Kidney (tissue), 14 donors: ENCODE measurements around the gene FAM186B. TPM values are rescaled to one million over a fixed set of nuclear protein-coding genes. Genes with fewer than 3 reads are reported as not detected.
A peak's percentile ranks its signal among the peaks of the same experiment; 100 is the strongest.

Source experiments
- DNase-seq, 5 donors: peaks; one replicate each; pipeline ENCODE4 v3.0.0-alpha.2; 2013 to 2020
- FAIRE-seq: peaks from 2 replicates; lab custom pipeline; 2012; peaks lifted over from hg19 to GRCh38; lab: Jason Lieb, UNC
- H3K27ac ChIP-seq, 2 donors: one replicate each; pipeline ENCODE4 v1.7.0; 2013; ENCODE audit warnings: low read depth in 2 of 2, low read length in 2 of 2, inconsistent platforms in 1 of 2
- H3K27me3 ChIP-seq: one replicate; pipeline ENCODE4 v1.7.1; 2013; ENCODE audit warnings: low read length, inconsistent platforms; ENCODE audit not compliant: control insufficient read depth, insufficient read depth
- H3K36me3 ChIP-seq, 3 donors: one replicate each; pipeline versions ENCODE4 v1.7.0 to v1.7.1; 2013; ENCODE audit warnings: low read length in 3 of 3, control low read depth in 1 of 3, inconsistent platforms in 1 of 3; ENCODE audit not compliant: insufficient read depth in 3 of 3, control insufficient read depth in 2 of 3
- H3K4me1 ChIP-seq, 3 donors: one replicate each; pipeline versions ENCODE4 v1.7.0 to v1.7.1; 2013; ENCODE audit warnings: low read length in 3 of 3, inconsistent platforms in 1 of 3, low read depth in 1 of 3; ENCODE audit not compliant: control insufficient read depth in 2 of 3, insufficient read depth in 2 of 3
- H3K4me3 ChIP-seq, 3 donors: one replicate each; pipeline versions ENCODE4 v1.7.0 to v1.8.1; 2013; ENCODE audit warnings: low read length in 3 of 3, control low read depth in 1 of 3, inconsistent platforms in 1 of 3
- H3K9ac ChIP-seq, 3 donors: one replicate each; pipeline versions ENCODE4 v1.7.0 to v1.7.1; 2013; ENCODE audit warnings: low read length in 3 of 3, control low read depth in 1 of 3, inconsistent platforms in 1 of 3
- H3K9me3 ChIP-seq, 3 donors: one replicate each; pipeline versions ENCODE4 v1.7.0 to v1.7.1; 2013; ENCODE audit warnings: low read length in 3 of 3, control low read depth in 1 of 3, inconsistent platforms in 1 of 3; ENCODE audit not compliant: control insufficient read depth in 2 of 3, insufficient read depth in 1 of 3
- CTCF ChIP-seq: IDR thresholded peaks from 3 replicates; pipeline ENCODE4 v1.5.1; 2012; ENCODE audit warnings: mild to moderate bottlenecking, moderate library complexity, borderline replicate concordance; ENCODE audit not compliant: insufficient read depth; ENCODE audit errors: extremely low read depth
- intact Hi-C: fragments of 100-400 bp; cut with DNase I; formaldehyde crosslinking; loops from one replicate; pipeline ENCODE4 v1.11.1; 2022
- polyA plus RNA-seq: library from polyadenylated mRNA; stranded (reverse); fragments of 350-450 nt; fragmentation: Illumina TruSeq; extraction: RNeasy Lipid Tissue Mini Kit (QIAGEN cat#74804); gene quantifications from one replicate; pipeline ENCODE4 v1.2.3, GENCODE V29; 2014; ENCODE audit warnings: low read depth, low replicate concordance; ENCODE audit not compliant: insufficient read depth
- total RNA-seq: library from RNA; stranded (reverse); fragmentation: NEBNext Ultra II Directional; extraction: Animal tissue kit (Norgen Biotek cat#: 25700); gene quantifications from one replicate; pipeline ENCODE4 v1.2.1, GENCODE V29; 2021
- donor health status: control.
- donor health status: control.
- donor health status: control.
- donor health status: control.
- donor health status: control.
- donor health status: DM: yes; HTN: yes; CAD: no.
- donor health status: Normal renal cell carcinoma (clear cell type).

The FAM186B gene
- total and polyA plus RNA-seq, 2 donors from 2014 or later, result 0.34 to 0.85 TPM

- DNase-seq (peak in 1 of 5 donors; percentile 65), FAIRE-seq (no peak)
- no peak overlapping the region for H3K9ac ChIP-seq
- H3K27me3 ChIP-seq, result no peaks in the 10 kb centered on the region
- intact Hi-C loops, result no loop called here
- TF ChIP-seq CTCF, result no peak
- no peak overlapping the region for H3K27ac ChIP-seq
- no peak overlapping the region for H3K4me3 ChIP-seq
- no peaks in the 10 kb centered on the region for H3K9me3 ChIP-seq
- H3K4me1 ChIP-seq, result peaks cover 0 to 5% (median 4%) of the 10 kb centered on the region in 3 donors
- H3K36me3 ChIP-seq, result peaks cover 2 to 4% (median 3%) of the 10 kb centered on the region in 3 donors
Measured at GRCh38 chr12:49632401-49632800, 27.0 kb upstream of the FAM186B start.

DNA sequence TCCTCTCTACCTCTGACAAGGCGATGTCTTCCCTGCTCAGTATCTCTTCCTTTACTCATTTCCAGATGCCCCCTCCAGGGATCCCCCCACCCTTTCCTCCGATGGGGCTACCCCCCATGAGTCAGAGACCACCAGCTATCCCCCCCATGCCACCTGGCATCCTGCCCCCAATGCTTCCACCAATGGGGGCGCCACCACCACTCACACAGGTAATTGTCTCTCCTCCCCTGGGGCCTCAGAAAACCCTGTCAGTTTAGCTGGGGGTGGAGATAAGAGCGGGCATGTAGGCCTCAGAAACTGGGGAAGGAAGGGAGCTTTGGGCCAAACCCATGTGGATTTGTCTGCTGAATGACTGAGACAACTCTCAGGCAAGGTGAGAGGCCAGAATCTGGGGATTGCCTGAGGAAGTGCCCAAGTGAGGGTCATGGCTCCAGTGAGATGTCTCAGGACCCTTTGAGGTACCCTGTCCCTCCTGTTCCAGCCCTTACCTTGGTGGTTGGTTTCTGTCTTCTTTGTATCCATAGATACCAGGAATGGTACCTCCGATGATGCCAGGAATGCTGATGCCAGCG, 26.0 kb upstream of the FAM186B start:
- no peak overlapping the region for H3K4me3 ChIP-seq
- intact Hi-C loops, result no loop called here
- H3K9ac ChIP-seq, result no peak overlapping the region
- TF ChIP-seq CTCF, result no peak
- no peaks in the 10 kb centered on the region for H3K9me3 ChIP-seq
- FAIRE-seq, result no peak
- DNase-seq, result peak in 1 of 5 donors; percentile 39
- no peaks in the 10 kb centered on the region for H3K27me3 ChIP-seq
- H3K27ac ChIP-seq, result no peak overlapping the region
- H3K36me3 ChIP-seq, result peaks cover 2 to 4% (median 3%) of the 10 kb centered on the region in 3 donors
- no peaks in the 10 kb centered on the region for H3K4me1 ChIP-seq

GRCh38 chr12:49627752-49628360, 22.4 kb upstream of the FAM186B start:
- Histone ChIP-seq H3K27ac (no peak overlapping the region), H3K27me3 (no peaks in the 10 kb centered on the region), H3K4me1 (no peaks in the 10 kb centered on the region), H3K36me3 (peaks cover 2 to 4% (median 3%) of the 10 kb centered on the region in 3 donors), H3K9me3 (no peaks in the 10 kb centered on the region), H3K9ac (no peak overlapping the region), H3K4me3 (no peak overlapping the region)
- FAIRE-seq (no peak), DNase-seq (no peak)
- intact Hi-C loops, result no loop called here
- no peak for TF ChIP-seq CTCF

DNA sequence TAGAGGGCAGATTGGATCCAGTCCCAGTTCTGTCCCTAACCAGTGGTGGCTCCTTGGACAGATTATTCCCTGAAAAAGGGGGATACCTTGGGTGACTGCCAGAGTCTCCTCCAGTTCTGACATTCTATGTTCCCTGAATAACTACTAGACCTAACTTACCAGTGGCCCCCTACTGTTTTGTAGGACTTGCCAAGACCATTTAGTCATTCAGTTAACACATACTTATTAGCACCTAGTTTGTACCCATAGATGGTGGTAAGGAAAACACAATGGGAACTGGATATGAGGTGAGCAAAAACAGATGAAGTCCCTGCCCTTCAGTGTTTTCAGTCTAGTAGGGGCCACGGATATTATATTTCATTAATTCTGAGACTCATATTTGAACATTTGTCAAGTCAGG, 21.4 kb upstream of the FAM186B start:
- FAIRE-seq (no peak), DNase-seq (no peak)
- Histone ChIP-seq H3K27me3 (no peaks in the 10 kb centered on the region), H3K27ac (no peak overlapping the region), H3K9ac (no peak overlapping the region), H3K4me3 (no peak overlapping the region), H3K9me3 (no peaks in the 10 kb centered on the region), H3K4me1 (peaks cover 0 to 2% (median under 1%) of the 10 kb centered on the region in 3 donors), H3K36me3 (no peaks in the 10 kb centered on the region)
- no peak for TF ChIP-seq CTCF
- intact Hi-C loops, result no loop called here
